Measurements from ENCODE around the gene THUMPD3.

Gene THUMPD3

GRCh38 chr3:9395570-9396300, 32.9 kb downstream of the THUMPD3 start:
- TF ChIP-seq CTCF (IDR thresholded peaks at IDR 0.05), result no peak

- no peak for TF ChIP-seq CTCF (IDR thresholded peaks at IDR 0.05)
Measured at GRCh38 chr3:9396301-9396631, 33.4 kb downstream of the THUMPD3 start.

- no peak for TF ChIP-seq CTCF (IDR thresholded peaks at IDR 0.05)
Measured at GRCh38 chr3:9396632-9397331, 33.9 kb downstream of the THUMPD3 start.

- no peak for TF ChIP-seq CTCF (IDR thresholded peaks at IDR 0.05)
Measured at GRCh38 chr3:9397332-9397905, 34.6 kb downstream of the THUMPD3 start, which contains the start of gene SETD5. SETD5 (plus strand) TSS chr3:9397615; CDS start chr3:9428939, 31,324 bp downstream.

- TF ChIP-seq CTCF (IDR thresholded peaks at IDR 0.05), result no peak
Measured at GRCh38 chr3:9397906-9398699, 35.2 kb downstream of the THUMPD3 start.

GRCh38 chr3:9398700-9399336, 36.0 kb downstream of the THUMPD3 start:
- no peak for TF ChIP-seq CTCF (IDR thresholded peaks at IDR 0.05)

- no peak for TF ChIP-seq CTCF (IDR thresholded peaks at IDR 0.05)
Measured at GRCh38 chr3:9399337-9399703, 36.5 kb downstream of the THUMPD3 start.
